AG08396 (cell line): ENCODE measurements around the gene CTBP2.

Experiments
- DNase-seq: peaks from one replicate; pipeline ENCODE4 v3.0.0; 2012; ENCODE audit warnings: low spot score, mixed read lengths

Gene CTBP2

DNA sequence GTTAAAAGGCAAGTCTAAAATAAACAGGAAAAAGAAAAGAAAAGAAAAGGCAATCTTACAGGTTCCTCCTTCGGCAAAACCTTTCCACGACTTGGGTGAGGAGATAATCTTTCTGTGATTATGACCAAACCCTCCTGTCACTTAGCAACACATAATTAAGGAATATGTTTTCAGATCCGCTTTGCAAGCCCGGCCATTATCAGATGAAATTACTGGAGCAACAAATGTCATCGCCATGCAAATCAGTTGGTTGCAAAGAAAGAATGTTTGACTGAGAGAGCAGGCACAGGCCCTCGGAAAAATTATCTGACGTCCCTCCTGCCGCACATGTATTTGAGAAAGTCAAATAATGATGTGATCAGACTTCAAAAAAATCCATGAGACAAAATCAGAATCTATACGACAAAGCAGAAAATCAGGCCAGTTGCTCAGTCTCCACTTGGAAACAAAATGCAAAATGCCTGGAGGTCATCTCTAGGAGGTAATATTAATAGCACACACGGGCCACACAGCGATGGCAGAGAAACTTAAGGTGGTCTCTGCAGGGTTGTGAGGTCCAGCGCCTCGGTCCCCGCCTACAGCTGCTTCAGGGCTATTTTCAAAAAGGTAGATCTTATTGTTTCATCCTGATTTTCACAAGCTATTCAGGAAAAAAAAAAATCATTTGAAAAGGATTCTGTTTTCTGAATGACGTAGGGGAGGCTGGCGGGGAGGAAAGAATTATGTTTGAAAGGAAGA is 135.7 kb downstream of the CTBP2 start:
- DNase-seq: no peak

DNA sequence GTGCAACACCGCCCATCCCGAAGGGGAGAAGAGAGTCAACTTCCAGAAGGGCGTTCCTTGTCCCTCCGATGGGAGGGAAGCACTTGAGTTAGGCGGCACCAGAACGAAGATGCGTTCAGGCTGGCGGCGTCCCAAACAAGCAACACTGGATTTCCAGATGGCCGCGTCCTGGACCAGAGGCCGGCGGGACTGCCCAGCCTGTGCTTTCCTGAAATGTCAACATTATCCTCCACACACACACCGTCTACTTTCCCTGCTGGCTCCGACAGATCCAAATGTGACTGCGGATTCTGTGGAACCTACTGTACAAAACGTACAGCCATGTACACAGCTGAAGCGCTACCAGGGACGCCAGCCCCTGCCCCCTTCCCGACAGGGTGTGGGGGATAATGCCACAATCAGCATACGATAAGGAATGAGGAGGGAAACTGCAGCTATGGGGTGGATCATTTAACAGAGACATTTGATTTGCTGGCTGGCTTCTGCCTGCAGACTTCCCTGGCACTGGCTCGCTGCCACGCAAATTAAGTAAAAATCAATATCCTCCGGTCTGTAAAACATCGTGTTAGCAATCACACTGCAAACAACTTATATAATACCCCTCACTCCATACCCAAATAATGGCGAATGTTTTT is 136.4 kb downstream of the CTBP2 start:
- no peak for DNase-seq

DNA sequence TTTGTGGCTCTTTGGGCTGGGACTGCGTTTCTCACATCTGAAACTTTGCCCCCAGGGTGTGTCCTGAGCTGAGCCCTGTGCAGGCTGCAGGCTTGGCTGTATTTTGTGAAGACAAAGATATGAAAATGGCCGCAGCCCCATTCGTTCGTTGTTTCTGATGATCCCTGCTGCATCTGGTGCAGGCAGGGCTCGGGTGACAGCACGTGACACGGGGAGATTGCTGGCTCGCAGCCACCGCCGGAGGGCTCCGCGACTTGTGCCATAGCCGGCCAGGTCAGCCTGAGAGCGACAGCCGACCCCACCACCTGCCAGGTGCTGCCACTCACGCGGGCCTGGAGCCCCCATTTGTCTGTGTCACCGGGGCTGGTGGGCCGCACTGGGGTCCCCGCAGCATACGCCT is 137.1 kb downstream of the CTBP2 start:
- no peak for DNase-seq

DNA sequence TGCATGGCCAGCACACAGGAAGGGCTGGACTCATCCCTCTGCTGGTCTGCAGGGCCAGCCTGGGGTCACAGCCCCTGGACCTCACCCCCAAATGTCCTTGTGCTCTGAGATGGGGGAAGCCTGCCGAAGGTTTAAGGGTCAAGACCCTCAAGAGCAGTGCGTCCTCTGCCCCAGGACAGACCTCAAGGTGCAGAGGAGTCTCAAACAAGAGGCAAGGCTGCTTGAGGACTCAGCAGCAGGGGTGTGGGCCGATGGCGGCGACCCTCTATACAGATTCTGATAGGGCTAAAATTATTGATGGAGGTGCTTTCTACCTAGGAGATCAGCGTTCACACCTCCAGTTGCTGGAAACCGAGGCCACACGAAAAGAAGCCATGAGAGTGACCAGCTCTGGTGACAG is 137.7 kb downstream of the CTBP2 start:
- DNase-seq: no peak

DNA sequence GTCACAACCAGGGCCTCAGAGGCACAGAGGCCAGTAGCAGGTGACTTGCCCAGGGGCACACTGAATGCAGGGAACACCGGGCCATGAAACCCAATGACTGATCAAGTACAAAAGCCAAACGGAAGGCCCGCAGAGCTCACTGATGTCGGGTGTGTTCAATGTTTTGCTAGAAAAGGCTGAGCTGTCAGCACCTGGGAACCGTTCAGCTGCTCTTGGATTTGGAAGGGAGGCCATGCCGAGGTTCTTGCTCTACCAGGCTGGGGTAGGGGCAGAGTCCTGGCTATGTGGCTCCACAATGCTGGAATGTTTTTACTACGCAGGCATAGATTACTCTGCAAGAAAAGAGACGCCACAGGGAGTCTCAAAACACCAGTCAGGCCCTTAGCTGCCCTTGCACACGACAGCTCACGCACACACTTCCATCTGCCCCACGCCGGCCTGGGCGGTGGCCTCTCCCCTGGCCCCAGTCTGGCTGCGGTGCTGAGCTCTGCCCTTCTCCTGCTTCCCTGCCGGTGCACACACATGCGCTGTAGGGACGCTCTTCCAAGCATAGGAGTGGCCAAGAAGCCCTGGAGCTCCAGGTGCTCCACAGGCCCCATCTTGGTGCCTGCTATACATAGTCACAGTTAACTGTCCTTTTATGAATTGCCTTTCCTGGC is 138.5 kb downstream of the CTBP2 start:
- DNase-seq: no peak

DNA sequence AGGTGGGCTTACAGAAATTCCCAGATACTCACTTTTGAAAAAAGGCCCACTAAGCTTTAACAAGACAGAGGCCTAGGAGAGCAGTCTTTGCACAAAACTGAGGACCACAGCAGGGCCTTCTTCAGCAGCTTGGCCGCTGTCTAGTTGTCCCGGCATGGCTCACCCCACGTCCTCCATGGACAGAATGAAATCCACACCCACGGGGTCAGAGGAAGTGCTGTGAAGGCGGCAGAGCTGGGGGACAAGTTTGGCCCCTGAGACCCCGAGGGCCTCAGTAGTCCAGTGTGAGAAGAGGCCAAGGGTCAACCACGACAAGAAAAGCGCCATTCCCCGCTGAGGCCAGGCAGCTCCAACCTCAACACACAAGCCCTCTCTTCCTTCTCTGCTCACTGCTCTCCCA is 139.5 kb downstream of the CTBP2 start:
- no peak for DNase-seq

DNA sequence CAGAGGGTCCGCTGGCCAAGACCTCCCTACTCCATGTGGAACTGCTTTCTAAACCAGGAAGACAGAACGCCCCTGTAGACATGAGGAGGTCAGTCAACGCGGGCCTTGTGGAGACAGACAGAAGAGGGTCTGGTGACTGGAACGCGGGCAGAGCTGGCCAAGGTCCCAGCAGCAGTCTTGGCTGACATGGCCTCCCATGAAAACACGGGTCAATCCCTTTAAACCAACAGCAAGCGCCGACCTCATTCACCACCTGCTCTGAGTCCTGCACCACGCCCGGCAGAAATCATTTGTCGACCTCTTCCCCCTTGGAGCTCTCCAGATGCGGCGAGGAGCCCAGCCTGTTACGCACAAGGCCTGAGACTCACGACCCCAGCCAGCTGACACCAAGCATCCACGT is 140.0 kb downstream of the CTBP2 start:
- DNase-seq: no peak

DNA sequence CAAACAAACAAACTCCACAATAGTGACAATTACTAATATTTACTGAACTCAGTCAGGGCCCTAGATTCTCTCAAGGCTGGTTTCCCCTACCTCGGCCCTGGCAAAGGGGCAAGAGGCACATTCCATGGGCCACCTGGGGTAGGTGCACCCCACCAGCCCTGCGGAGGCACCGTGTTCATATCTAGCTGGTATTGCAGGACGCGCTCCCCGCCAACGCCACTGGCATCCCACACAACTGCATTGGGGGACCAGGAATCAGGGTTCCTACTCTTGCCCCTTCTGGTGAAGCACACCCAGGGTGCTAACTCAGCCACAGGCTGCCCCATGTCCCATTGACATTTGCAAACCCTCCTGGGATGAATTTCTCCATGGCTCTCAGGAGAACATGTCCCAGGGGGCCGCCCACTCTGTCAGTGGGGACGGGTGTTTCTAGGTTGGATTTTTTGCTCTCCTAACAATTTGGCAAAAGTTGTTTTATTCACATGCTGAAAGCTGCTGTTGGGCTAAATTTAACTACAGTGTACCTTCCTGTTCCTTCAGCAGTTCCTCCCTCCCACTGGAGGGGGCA is 141.7 kb downstream of the CTBP2 start:
- no peak for DNase-seq

DNA sequence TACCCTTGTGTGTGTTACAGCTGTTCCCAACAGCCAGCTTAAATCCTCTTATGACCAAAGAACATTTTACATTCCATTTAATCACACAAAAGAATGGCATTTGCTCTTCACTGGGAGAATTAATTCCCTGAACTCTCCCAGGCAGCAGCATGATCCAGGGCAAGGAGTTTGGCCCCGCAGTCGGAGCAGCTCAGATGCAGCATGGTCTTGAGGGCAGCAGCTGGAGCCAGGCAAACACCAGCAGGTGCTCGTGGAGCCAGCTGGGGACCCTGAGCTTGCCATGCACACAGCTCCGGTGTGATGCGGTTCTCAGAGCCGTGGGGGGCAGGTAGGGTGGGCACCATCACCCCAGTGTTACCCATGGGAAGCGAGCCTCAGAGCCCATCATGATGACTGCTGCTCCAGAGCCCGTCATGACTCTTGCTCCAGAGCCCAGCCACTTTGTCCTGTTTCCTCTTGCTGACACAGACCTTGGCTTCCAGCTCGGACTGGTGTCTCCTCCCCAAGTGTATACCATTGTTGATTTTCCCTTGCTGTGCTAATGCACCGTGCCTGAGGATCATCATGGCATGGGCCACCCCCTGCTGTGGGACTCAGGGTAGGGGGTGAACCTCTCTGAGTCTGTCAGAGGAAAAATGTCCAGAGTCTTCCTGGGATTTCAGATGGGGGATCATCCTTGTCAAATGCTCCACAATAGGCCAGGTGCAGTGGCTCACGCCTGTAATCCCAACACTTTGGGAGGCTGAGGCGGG is 142.6 kb downstream of the CTBP2 start:
- DNase-seq: no peak

DNA sequence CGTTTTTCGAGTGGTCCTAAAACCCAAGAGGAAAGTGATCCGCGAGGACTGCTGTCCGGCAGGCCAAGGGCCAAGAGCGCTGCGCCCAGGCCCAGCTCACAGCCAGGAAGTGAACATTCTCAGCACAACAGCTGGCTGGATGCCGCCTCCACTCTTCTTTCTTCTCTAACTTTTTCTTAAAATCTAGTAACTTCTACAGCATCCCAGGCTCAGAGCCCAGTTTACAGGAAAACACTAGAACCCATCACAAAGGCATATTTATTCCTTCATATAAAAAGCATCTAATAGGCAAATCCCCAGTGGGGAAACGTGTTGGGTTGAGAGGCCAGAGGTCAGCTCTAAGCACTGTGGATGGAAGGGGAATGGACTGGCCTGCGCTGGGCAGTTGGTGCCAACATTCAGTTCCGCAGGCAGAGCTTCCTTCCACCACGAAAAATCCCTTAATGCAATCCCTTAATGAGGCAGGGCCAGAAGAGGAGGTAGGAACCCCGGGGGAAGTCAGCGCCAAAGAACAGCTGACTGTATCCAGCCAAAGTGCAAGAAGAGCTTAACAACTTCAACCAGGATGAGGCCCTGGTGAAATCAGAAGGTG is 143.7 kb downstream of the CTBP2 start:
- peak; percentile 58 for DNase-seq

DNA sequence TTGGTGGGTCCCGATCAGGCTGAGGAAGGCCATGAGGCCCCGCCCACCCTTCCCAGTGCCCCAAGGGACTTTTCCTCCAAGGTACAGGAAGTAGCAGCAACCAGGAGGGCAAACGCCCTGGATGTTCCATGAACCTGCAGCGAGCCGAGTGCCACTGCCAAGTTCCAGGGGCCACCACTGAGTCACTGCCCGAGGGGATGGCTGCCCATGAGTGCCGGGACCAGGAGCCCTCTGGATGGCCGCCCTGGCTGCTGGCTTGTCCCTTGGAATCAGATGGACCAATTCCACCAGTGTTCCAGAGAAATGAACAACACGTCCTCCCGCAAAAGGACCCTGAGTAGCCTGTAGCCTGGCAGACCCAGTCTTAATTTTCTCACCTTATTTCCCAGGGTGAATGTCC is 144.2 kb downstream of the CTBP2 start:
- no peak for DNase-seq

DNA sequence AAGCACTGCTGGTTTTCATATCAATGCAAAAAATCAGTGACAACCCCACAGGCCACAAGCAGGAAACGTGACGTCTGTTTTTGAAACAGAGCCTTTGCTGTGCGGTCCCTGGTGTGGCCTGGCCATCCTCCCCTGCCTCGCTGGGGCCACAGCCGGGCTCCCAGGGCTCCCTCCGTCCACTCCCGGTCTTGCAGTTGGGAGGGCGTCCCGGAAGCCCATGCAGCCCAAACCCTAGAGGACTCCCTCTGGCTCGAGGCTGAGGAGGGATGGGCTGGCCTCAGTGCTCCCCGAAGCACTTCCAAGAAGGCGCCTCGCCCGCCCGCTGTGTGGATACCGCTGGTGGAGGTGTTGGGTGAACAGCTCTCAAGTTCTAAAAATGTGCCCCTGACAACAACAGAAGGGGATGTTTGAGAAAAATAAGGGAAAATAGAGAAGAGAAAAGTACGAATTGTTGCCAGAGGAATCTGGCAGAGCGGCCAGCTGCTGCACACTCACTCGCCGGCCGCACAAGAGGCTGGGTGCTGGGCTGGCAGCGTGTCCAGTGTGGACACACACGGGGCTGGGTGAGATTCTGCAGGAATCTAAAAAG is 144.9 kb downstream of the CTBP2 start:
- peak; percentile 49 for DNase-seq

DNA sequence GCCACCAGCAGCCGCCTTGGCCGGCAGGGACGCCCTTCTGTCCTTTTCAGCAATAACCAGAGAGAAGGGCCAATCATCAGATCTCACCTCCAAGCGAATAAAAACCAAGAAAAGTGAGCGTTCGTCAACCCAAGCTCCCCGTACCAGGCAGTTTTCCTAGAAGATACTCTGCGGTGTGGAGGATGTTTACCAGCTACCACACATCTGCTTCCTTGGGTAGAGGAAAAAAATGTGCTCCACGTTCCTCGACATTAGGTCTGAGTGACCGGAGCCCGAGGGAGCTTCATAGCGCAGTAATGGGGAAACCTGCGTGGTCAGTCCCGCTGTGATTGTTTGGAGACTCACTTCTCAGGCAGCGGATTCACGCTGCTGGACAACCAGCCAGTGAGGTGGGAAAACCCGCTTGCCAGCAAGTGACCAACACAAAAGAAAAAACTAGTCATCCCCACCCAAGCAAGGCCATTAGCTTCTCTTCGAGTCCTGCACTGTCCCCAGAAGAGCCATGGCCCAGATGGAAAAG is 145.5 kb downstream of the CTBP2 start:
- no peak for DNase-seq

DNA sequence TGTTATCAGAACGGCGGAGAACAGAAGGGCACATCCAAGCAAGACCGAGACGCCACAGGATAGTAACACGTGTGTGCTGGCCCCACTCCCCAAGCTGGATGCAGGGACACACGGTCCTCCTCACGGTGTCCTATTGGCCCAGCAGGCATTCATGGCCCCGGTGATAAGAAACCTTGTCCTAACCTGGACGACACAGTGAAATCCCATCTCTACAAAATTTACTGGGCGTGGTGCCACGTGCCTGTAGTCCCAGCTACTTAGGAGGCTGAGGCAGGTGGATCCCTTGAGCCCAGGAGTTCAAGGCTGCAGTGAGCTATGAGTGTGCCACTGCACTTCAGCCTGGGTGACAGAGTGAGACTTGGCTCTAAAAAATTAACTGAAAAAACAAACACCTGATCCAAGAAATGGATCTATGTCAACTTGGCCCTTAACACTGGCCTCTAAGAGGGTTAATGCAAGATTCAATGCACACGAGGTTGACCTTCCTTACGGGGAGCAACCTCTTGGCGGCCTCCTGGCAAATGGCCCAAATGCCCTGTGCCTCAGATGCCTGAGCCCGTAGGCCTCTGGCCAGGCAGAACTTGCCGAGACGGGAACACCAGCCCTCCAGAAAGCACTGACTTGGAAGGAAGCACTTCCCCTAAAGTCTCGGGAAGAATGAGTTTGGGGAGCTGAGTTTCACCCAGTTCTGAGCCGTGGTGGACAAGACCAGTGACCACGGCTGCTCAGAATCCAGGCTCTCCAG is 146.1 kb downstream of the CTBP2 start:
- no peak for DNase-seq

DNA sequence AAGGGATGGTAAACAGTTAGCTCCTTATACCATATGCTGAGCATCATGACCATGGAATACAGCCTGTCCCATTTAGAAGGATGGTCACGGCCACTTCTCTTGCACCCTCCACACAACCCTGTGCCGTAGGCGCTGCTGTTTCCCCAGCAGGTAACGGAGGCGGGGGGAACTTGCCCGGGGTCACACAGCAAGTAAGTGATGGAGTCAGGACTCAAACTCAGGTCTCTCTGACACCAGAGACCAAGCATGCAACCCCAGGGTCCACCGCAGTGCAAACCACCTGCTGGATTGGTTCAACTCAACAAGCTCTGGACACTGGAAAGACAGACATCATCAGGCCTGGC is 146.9 kb downstream of the CTBP2 start:
- no peak for DNase-seq

DNA sequence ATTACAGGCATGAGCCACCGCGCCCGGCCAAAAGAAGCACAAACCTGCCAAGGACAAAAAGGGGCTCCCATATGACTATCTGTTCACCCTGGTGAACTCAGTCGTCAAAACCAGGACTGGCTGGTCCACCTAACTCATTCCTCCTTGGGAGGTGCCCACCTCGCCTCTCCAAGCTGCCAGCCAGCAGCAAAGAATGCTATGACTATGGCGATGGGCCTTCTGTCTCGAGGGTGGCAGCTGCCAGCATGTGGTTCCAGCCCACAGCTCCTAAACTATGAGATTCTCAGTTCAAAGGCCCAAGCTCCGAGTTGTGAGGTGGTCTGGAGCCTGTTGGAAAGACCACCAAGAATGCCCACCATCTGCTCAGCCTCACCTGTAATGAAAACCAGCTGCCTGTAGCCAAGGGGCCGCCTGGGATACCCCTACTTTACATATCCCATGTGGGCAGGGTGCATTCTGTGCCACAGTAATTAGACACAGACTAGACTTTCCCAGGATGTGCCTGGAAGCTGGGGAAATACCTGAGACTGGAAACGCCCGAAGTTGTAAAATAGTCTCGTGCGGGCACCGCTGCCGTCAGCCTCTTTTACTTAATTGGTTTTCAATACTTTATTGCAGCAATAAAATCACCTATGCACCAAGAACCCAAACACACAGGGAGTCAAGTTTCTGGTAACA is 147.4 kb downstream of the CTBP2 start:
- no peak for DNase-seq

DNA sequence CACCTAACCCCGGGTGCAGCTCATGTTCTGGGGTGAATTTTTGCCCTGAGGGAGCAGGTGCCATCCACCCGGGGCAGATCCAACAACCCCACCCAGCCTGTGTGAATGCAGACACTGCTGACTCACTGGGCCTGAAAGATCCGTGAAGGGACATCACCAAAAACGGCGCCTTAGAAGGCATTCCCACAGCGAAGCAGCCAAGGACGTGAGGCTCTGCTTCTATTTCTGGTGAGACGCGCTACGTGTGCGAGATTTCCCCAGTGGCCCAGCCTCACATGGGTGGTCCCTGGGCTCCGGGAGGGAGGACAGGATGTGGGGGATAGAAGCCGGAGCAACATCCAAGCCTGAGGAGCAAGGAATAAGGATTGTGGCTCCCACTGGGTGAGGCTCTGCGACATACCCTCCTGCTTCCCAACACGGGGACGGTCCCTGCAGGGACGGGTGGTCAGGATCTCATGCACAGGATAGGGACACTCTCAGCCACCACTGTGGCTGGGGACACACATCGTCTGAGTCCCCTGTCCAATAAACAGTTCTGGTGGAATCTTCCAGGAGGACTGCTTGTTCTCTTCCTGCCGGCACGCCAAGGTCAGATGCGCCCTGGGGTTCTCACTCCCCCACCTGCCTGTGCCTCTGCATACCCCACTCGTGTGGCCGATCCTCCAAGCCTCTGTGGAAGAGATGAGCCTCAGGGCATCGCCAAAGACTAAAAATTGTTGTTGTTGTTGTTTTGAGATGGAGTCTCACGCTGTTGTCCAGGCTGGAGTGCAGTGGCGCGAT is 148.2 kb downstream of the CTBP2 start:
- DNase-seq: no peak

DNA sequence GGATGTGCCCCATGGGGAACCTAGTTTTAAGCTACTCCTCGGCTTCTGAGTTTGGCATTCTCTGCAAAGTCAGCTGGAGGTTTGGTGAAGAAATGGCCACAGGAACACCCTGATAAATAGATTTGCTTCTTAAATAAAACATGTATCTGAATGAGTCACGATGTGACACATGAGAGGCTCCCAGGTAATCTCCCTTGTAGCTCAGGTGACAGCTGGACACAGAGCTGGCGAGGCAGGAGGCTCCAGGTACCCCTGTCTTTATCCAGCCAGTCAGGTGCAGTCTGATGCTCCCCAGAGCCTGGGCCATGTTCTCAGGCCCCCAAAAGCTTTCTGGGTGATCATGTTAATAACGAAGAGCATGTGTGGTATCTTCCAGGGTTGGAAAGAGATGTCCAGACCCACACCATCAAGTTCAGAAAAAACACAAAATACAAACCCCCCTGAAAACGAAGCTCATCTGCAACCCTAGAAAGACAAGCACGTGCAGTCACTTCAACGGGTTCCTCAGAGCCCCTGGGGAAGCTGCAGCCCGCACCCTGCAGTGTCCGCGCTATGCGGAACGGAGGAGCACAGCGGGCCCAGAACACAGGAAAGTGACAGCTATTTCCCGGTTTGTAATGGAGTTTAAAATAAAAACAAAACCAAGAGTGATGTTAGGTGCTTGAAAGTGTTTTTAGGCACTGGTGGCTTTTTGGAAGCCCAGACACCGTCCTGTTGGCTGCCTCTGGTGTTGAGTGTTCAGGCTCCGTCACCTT is 149.0 kb downstream of the CTBP2 start:
- DNase-seq: no peak

DNA sequence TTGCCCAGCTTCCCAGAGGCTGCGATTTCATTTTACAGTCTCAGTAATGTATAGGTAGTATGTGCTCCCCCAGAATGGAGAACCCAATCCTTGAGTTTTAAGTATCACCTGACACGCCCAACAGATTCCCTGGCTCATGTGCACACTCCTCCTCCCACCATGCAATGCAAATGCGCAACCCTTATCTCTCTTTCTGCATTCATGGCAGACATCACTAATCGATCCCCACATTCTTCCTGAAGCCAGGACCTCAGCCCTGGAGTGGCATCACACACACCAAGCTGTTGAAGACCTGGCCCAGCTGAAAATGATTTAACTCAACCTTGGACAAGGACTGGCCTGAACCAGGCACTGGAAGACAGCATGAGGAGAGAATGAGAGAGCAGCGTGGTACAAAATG is 150.0 kb downstream of the CTBP2 start:
- no peak for DNase-seq
